Spleen (tissue), 7 donors: ENCODE results near the gene FXYD6.

Experiments used
- POLR2A ChIP-seq, 3 donors: fragments of 450-650 bp; IDR thresholded peaks; one replicate each; pipeline ENCODE4 v1.5.1; 2017; ENCODE audit warnings: antibody characterized with exemption in 3 of 3, mild to moderate bottlenecking in 1 of 3
- POLR2AphosphoS5 ChIP-seq, 3 donors: sonication (generic); formaldehyde crosslinking; IDR thresholded peaks; one replicate each; pipeline ENCODE4 v1.5.1; 2017; ENCODE audit warnings: antibody characterized with exemption in 3 of 3
- TF ChIP-seq, protein P1 (sequence below), 11 experiments: fragments of 200-600 bp in 7 of 11; fragments of 450-650 bp in 4 of 11; sonication (generic) in 4 of 11; IDR thresholded peaks in 8 of 11; conservative IDR thresholded peaks in 3 of 11; 1 replicate in 7 of 11; 2 replicates in 4 of 11; pipeline versions ENCODE4 v1.4.0 to v1.8.0; 2016 to 2021; ENCODE audit warnings: antibody characterized with exemption in 11 of 11, inconsistent platforms in 4 of 11, mild to moderate bottlenecking in 1 of 11
- donor health status: DM: no; HTN: no; CAD: no; lungs with moderate emphysema.
- donor health status: DM: no; HTN: no; CAD: no.
- donor health status: DM: no; HTN: no; CAD: no.

DNA sequence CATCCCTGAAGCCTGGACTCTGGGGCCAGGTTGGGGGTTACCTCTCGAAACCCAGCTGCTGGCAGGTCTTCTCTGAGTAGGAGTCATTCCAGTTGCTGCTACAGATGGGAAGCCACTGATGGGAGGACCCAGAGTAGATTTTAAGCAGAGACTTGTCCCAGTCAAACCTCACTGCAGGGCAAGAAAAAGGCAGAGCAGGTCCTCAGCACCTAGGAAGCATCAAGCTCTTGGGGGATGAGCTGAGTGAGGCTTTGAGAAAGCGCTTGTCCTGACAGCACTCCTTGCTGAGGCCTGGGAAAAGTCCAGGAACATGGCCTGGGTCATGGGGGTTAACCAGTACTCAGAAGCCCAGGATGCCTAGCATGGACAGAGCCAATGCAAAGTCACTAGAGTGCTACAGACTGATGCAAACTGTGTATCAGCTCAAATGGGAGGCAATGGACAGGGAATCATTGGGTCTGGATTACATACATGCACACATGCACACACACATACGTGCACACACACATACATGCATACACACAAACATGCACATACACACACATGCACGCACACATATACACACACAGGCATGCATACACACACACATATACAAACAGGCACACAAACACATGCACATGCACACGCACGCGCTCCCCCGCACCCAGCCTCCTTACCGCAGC, 37.4 kb upstream of the FXYD6 start:
- TF ChIP-seq, protein P1, sequence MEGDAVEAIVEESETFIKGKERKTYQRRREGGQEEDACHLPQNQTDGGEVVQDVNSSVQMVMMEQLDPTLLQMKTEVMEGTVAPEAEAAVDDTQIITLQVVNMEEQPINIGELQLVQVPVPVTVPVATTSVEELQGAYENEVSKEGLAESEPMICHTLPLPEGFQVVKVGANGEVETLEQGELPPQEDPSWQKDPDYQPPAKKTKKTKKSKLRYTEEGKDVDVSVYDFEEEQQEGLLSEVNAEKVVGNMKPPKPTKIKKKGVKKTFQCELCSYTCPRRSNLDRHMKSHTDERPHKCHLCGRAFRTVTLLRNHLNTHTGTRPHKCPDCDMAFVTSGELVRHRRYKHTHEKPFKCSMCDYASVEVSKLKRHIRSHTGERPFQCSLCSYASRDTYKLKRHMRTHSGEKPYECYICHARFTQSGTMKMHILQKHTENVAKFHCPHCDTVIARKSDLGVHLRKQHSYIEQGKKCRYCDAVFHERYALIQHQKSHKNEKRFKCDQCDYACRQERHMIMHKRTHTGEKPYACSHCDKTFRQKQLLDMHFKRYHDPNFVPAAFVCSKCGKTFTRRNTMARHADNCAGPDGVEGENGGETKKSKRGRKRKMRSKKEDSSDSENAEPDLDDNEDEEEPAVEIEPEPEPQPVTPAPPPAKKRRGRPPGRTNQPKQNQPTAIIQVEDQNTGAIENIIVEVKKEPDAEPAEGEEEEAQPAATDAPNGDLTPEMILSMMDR (IDR thresholded peaks at IDR 0.05 in 8 of 11, conservative IDR thresholded peaks at IDR 0.05 in 3 of 11) = no peak
- TF ChIP-seq POLR2AphosphoS5 (IDR thresholded peaks at IDR 0.05) (no peak), POLR2A (IDR thresholded peaks at IDR 0.05) (no peak)
